OCI-LY3 (cell line): ENCODE results near the gene STH.
A peak's percentile ranks its signal among the peaks of the same experiment; 100 is the strongest.

Experiments
- H2AFZ ChIP-seq: fragments of 200-600, 300-600 bp; shearing (Covaris generic); 2 replicates; pipeline ENCODE4 v1.6.0; 2014; ENCODE audit warnings: antibody characterized with exemption, low read depth, low read length
- H3K27ac ChIP-seq: fragments of 200-600, 300-600 bp; sonication (generic); 2 replicates; pipeline ENCODE4 v1.5.1; 2014; ENCODE audit warnings: mild to moderate bottlenecking, low read length, moderate library complexity, mixed read lengths
- H3K27me3 ChIP-seq: fragments of 200-600, 300-600 bp; sonication (generic); 2 replicates; pipeline ENCODE4 v1.6.1; 2014; ENCODE audit warnings: low read depth, low read length, mixed read lengths
- H3K36me3 ChIP-seq: fragments of 200-600, 300-600 bp; sonication (generic); replicated peaks from 2 replicates; pipeline ENCODE3; 2014; ENCODE audit warnings: low read depth, low read length, mixed read lengths
- H3K4me1 ChIP-seq: fragments of 300-600, 200-600 bp; sonication (generic); 2 replicates; pipeline ENCODE4 v1.6.1; 2014; ENCODE audit warnings: low read length, mixed read lengths
- H3K4me2 ChIP-seq: fragments of 200-600, 300-600 bp; sonication (generic); 2 replicates; pipeline ENCODE4 v1.6.1; 2014; ENCODE audit warnings: low read length, mixed read lengths
- H3K4me3 ChIP-seq: fragments of 300-600, 200-600 bp; sonication (generic); 2 replicates; pipeline ENCODE4 v1.5.1; 2014; ENCODE audit warnings: antibody characterized with exemption, mild to moderate bottlenecking, low read length, moderate library complexity
- H3K79me2 ChIP-seq: fragments of 300-600, 200-600 bp; shearing (Covaris generic); 2 replicates; pipeline ENCODE4 v1.6.1; 2014; ENCODE audit warnings: mild to moderate bottlenecking, low read length, mixed read lengths
- H3K9ac ChIP-seq: fragments of 300-600, 200-600 bp; shearing (Covaris generic); 2 replicates; pipeline ENCODE4 v1.6.0; 2014; ENCODE audit warnings: mild to moderate bottlenecking, low read length, moderate library complexity
- H3K9me3 ChIP-seq: fragments of 200-600, 300-600 bp; shearing (Covaris generic); 2 replicates; pipeline ENCODE4 v1.6.1; 2014; ENCODE audit warnings: low read length, mixed read lengths; ENCODE audit not compliant: insufficient read depth
- H4K20me1 ChIP-seq: fragments of 200-600, 300-600 bp; sonication (generic); 2 replicates; pipeline ENCODE4 v1.6.1; 2016; ENCODE audit warnings: low read length, mixed read lengths; ENCODE audit not compliant: insufficient read depth
- CTCF ChIP-seq: fragments of 200-600, 300-600 bp; sonication (generic); IDR thresholded peaks from 2 replicates; pipeline ENCODE4 v1.5.1; 2014; ENCODE audit warnings: antibody characterized with exemption, low read length, low read depth
- EZH2phosphoT487 ChIP-seq: fragments of 200-600 bp; shearing (Covaris generic); IDR thresholded peaks from 2 replicates; pipeline ENCODE4 v1.6.1; 2018; ENCODE audit warnings: antibody characterized with exemption, mixed run types, low read depth

Gene STH

GRCh38 chr17:45998987-45999899 is at the start of gene STH:
Gene STH (plus strand): TSS chr17:45999250. CDS start chr17:45999280, 30 bp downstream.
- Histone ChIP-seq H3K36me3 (no peaks in the 10 kb centered on the region), H3K4me2 (no peak within 1 kb of the TSS), H3K4me1 (no peaks in the 10 kb centered on the region), H3K4me3 (no peak within 1 kb of the TSS), H4K20me1 (no peaks in the 10 kb centered on the region), H3K79me2 (no peaks in the 10 kb centered on the region), H2AFZ (no peak within 1 kb of the TSS), H3K27me3 (no peaks in the 10 kb centered on the region), H3K9ac (no peak within 1 kb of the TSS), H3K27ac (no peak within 1 kb of the TSS), H3K9me3 (no peaks in the 10 kb centered on the region)
- TF ChIP-seq CTCF, result no peak
- no peak for TF ChIP-seq EZH2phosphoT487

GRCh38 chr17:45949755-45950320 is 49.2 kb upstream of the STH start:
- no peak overlapping the region for H3K9ac ChIP-seq
- no peaks in the 10 kb centered on the region for H3K36me3 ChIP-seq
- TF ChIP-seq CTCF (no peak), EZH2phosphoT487 (no peak)
- H3K4me3 ChIP-seq, result no peak overlapping the region
- peak overlapping the region; percentile 74; the same call in 1 of the 2 replicates for H3K4me2 ChIP-seq
- peaks cover 25% of the 10 kb centered on the region for H3K27me3 ChIP-seq
- H4K20me1 ChIP-seq, result no peaks in the 10 kb centered on the region
- no peaks in the 10 kb centered on the region for H3K9me3 ChIP-seq
- peaks cover 7% of the 10 kb centered on the region for H3K4me1 ChIP-seq
- H3K27ac ChIP-seq, result no peak overlapping the region
- peak overlapping the region; percentile 77; the same call in 1 of the 2 replicates for H2AFZ ChIP-seq
- no peaks in the 10 kb centered on the region for H3K79me2 ChIP-seq

- TF ChIP-seq EZH2phosphoT487, result no peak
- TF ChIP-seq CTCF, result no peak
These were observed 48.2 kb upstream of the STH start for GRCh38 chr17:45950888-45951287.

GRCh38 chr17:45951403-45951802 is 47.6 kb upstream of the STH start:
- Histone ChIP-seq H3K9ac (no peak overlapping the region), H3K4me3 (no peak overlapping the region), H3K9me3 (no peaks in the 10 kb centered on the region), H3K27ac (no peak overlapping the region), H3K27me3 (peaks cover 25% of the 10 kb centered on the region), H3K4me2 (no peak overlapping the region), H3K79me2 (no peaks in the 10 kb centered on the region), H2AFZ (no peak overlapping the region), H3K4me1 (peaks cover 7% of the 10 kb centered on the region), H4K20me1 (no peaks in the 10 kb centered on the region), H3K36me3 (no peaks in the 10 kb centered on the region)
- no peak for TF ChIP-seq CTCF
- no peak for TF ChIP-seq EZH2phosphoT487

More at GRCh38 chr17:45950888-45951287, 48.2 kb upstream of the STH start:
- H3K79me2 ChIP-seq, result no peaks in the 10 kb centered on the region
- no peak overlapping the region for H3K4me3 ChIP-seq
- no peaks in the 10 kb centered on the region for H4K20me1 ChIP-seq
- peaks cover 25% of the 10 kb centered on the region for H3K27me3 ChIP-seq
- H2AFZ ChIP-seq, result no peak overlapping the region
- no peak overlapping the region for H3K27ac ChIP-seq
- no peak overlapping the region for H3K4me2 ChIP-seq
- H3K9me3 ChIP-seq, result no peaks in the 10 kb centered on the region
- H3K9ac ChIP-seq, result no peak overlapping the region
- peaks cover 7% of the 10 kb centered on the region for H3K4me1 ChIP-seq
- H3K36me3 ChIP-seq, result no peaks in the 10 kb centered on the region
